Measurements from ENCODE around the gene LLGL2.

DNA sequence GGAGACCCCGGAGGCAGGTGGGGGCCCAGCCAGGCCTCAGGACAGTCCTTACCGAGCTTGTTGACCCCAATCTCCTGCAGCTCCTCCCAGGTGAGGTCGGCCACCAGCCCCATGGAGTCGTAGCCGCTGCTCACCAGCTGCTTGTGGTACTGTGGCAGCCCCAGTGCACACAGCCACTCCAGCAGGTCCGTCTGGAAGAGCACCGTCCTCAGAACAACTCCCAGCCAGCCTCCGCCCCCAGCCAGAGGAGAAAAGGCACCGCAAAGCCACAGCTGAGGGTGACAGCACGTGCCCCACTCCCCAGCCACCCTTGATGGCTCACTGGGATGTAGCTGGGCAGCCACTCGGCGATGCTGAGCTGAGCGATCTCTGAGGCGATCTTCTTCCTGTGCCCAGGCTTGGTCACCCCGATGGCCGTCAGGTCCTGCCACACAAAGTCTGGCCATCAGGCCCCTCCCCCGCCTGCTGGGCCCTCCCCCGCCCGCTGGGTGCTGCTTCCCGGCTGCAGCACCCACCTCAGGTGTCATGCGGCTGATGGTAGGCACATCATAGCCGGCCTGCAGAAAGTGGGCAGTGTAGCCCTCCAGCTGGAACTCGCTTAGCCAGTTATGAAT is 22.1 kb upstream of the LLGL2 start:
- TF ChIP-seq, protein P1, sequence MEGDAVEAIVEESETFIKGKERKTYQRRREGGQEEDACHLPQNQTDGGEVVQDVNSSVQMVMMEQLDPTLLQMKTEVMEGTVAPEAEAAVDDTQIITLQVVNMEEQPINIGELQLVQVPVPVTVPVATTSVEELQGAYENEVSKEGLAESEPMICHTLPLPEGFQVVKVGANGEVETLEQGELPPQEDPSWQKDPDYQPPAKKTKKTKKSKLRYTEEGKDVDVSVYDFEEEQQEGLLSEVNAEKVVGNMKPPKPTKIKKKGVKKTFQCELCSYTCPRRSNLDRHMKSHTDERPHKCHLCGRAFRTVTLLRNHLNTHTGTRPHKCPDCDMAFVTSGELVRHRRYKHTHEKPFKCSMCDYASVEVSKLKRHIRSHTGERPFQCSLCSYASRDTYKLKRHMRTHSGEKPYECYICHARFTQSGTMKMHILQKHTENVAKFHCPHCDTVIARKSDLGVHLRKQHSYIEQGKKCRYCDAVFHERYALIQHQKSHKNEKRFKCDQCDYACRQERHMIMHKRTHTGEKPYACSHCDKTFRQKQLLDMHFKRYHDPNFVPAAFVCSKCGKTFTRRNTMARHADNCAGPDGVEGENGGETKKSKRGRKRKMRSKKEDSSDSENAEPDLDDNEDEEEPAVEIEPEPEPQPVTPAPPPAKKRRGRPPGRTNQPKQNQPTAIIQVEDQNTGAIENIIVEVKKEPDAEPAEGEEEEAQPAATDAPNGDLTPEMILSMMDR (IDR thresholded peaks at IDR 0.05), result no peak
- TF ChIP-seq EZH2phosphoT487 (IDR thresholded peaks at IDR 0.05), result no peak

Measured in neural progenitor cell (in vitro differentiated cells).